Endodermal cell (in vitro differentiated cells): ENCODE measurements around the gene INHA. TPM values are rescaled to one million over a fixed set of nuclear protein-coding genes. Genes with fewer than 3 reads are reported as not detected.
A peak's percentile ranks its signal among the peaks of the same experiment; 100 is the strongest.

Experiments
- DNase-seq: peaks from one replicate; pipeline ENCODE4 v3.0.0-alpha.2; 2017
- H3K27ac ChIP-seq: 2 replicates; pipeline ENCODE4 v1.5.1; 2013; ENCODE audit warnings: mild to moderate bottlenecking, low read depth, low read length, moderate library complexity
- H3K27me3 ChIP-seq: 2 replicates; pipeline ENCODE4 v1.6.1; 2013; ENCODE audit warnings: mild to moderate bottlenecking, low read length, moderate library complexity; ENCODE audit not compliant: insufficient read depth, control insufficient read depth, poor library complexity, severe bottlenecking
- H3K36me3 ChIP-seq: 2 replicates; pipeline ENCODE4 v1.7.0; 2013; ENCODE audit warnings: mild to moderate bottlenecking, low read length, moderate library complexity; ENCODE audit not compliant: control insufficient read depth, insufficient read depth
- H3K4me1 ChIP-seq: one replicate; pipeline ENCODE4 v1.7.0; 2013; ENCODE audit warnings: low read length; ENCODE audit not compliant: control insufficient read depth, insufficient read depth
- H3K4me3 ChIP-seq: 2 replicates; pipeline ENCODE4 v1.5.1; 2013; ENCODE audit warnings: mild to moderate bottlenecking, low read length, moderate library complexity
- H3K9ac ChIP-seq: 2 replicates; pipeline ENCODE4 v1.6.1; 2013; ENCODE audit warnings: mild to moderate bottlenecking, low read length, moderate library complexity; ENCODE audit not compliant: poor library complexity, severe bottlenecking; ENCODE audit errors: extremely low read depth
- H3K9me3 ChIP-seq: 2 replicates; pipeline ENCODE4 v1.6.1; 2013; ENCODE audit warnings: mild to moderate bottlenecking, low read length, moderate library complexity; ENCODE audit not compliant: control insufficient read depth
- H3K27ac Mint-ChIP-seq: 2 replicates; pipeline ENCODE4 v1.8.0; 2020; ENCODE audit warnings: mixed read lengths
- H3K27me3 Mint-ChIP-seq: 2 replicates; pipeline ENCODE4 v1.8.0; 2021; ENCODE audit warnings: mild to moderate bottlenecking, mixed read lengths; ENCODE audit not compliant: insufficient read depth
- H3K36me3 Mint-ChIP-seq: 2 replicates; pipeline ENCODE4 v1.8.0; 2020; ENCODE audit warnings: low read depth, mixed read lengths
- H3K4me1 Mint-ChIP-seq: 2 replicates; pipeline ENCODE4 v1.8.0; 2020; ENCODE audit warnings: mixed read lengths
- H3K4me3 Mint-ChIP-seq: 2 replicates; pipeline ENCODE4 v1.8.0; 2020; ENCODE audit warnings: mild to moderate bottlenecking, moderate library complexity, mixed read lengths
- H3K9me3 Mint-ChIP-seq: 2 replicates; pipeline ENCODE4 v1.8.0; 2020; ENCODE audit warnings: mild to moderate bottlenecking, mixed read lengths
- WGBS, 2 experiments: methylation state at CpG; one replicate each; pipeline versions ENCODE4 v1.1.5 to v1.1.7; 2013; ENCODE audit warnings: missing lambda C conversion rate in 2 of 2, mixed read lengths in 1 of 2; ENCODE audit not compliant: insufficient coverage in 1 of 2, insufficient read length in 1 of 2; 5-methylcytosine and 5-hydroxymethylcytosine counted together
- total RNA-seq, 2 donors: library from RNA; stranded (reverse); fragmentation: NEBNext Ultra II Directional in 1 of 2; extraction: Animal tissue kit (Norgen Biotek cat#: 25700) in 1 of 2; gene quantifications; 2 replicates in 1 of 2; 3 replicates in 1 of 2; pipeline ENCODE4 v1.2.1, GENCODE V29; 2021
- TF ChIP-seq, protein P1 (sequence below): fragments of 200-600 bp; sonication (generic); conservative IDR thresholded peaks from 2 replicates; pipeline ENCODE4 v1.5.0; 2021; ENCODE audit warnings: antibody characterized with exemption, mild to moderate bottlenecking

INHA gene
- total RNA-seq, 2 donors from 2014 or later = 0.48 to 1.5 TPM

DNA sequence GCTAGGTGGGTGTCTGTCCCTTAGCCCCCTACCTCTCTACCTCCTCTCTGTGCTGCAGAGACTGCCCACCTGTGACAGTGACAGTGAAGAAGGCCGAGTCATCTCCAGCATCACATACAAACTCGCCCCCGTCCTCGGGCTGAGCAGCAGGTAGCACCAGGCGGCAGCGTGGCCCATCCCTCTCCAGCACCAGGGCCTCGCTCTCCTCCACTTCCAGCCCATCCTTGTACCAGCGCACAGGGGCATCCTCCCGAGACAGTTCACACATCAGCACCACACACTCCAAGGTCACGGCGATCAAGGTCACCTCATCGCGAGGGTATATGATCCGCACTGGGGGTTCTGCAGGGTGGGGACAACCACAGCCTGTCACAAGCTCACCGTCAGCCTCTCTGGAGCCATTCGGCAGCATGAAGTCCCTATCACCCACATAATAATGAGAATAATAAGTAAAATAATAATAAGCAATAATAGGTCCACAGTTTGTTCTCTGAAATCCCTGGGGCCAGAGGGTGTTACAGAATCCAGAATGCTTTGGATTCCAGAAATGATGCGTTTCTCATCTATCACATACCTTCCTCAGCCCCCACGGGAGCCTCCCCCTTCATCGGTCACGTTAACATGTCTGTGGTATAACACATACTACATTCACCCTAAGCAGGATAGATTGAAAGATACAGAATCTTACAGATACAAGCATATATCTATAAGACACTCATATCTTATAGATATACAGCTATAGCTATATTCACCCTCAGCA, 12.8 kb upstream of the INHA start:
- Histone ChIP-seq H3K9ac (no peak overlapping the region), H3K27ac (no peak overlapping the region), H3K4me3 (no peak overlapping the region), H3K27me3 (no peaks in the 10 kb centered on the region), H3K36me3 (no peaks in the 10 kb centered on the region), H3K4me1 (peaks cover 8% of the 10 kb centered on the region), H3K9me3 (no peaks in the 10 kb centered on the region)
- Mint-ChIP-seq H3K9me3 (no peaks in the 10 kb centered on the region), H3K4me3 (no peak overlapping the region), H3K4me1 (peaks cover 29% of the 10 kb centered on the region), H3K27me3 (peaks cover 5% of the 10 kb centered on the region), H3K27ac (no peak overlapping the region), H3K36me3 (peaks cover 51% of the 10 kb centered on the region)
- no peak for DNase-seq
- TF ChIP-seq, protein P1, sequence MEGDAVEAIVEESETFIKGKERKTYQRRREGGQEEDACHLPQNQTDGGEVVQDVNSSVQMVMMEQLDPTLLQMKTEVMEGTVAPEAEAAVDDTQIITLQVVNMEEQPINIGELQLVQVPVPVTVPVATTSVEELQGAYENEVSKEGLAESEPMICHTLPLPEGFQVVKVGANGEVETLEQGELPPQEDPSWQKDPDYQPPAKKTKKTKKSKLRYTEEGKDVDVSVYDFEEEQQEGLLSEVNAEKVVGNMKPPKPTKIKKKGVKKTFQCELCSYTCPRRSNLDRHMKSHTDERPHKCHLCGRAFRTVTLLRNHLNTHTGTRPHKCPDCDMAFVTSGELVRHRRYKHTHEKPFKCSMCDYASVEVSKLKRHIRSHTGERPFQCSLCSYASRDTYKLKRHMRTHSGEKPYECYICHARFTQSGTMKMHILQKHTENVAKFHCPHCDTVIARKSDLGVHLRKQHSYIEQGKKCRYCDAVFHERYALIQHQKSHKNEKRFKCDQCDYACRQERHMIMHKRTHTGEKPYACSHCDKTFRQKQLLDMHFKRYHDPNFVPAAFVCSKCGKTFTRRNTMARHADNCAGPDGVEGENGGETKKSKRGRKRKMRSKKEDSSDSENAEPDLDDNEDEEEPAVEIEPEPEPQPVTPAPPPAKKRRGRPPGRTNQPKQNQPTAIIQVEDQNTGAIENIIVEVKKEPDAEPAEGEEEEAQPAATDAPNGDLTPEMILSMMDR = no peak
- 93% methylated on average over 3 to 18 of the region's 20 CpGs for WGBS, 2 experiments

- H3K9me3 ChIP-seq = no peaks in the 10 kb centered on the region
- H3K27me3 Mint-ChIP-seq = peaks cover 3% of the 10 kb centered on the region
- no peak for DNase-seq
- 49 to 53% methylated on average over 2 to 7 of the region's 8 CpGs for WGBS, 2 experiments
- TF ChIP-seq, protein P1 = peak; percentile 95
- H3K27me3 ChIP-seq = no peaks in the 10 kb centered on the region
- H3K4me3 Mint-ChIP-seq = no peak overlapping the region
- H3K27ac Mint-ChIP-seq = peak overlapping the region; percentile 79
- H3K9ac ChIP-seq = no peak overlapping the region
- no peak overlapping the region for H3K27ac ChIP-seq
- H3K9me3 Mint-ChIP-seq = no peaks in the 10 kb centered on the region
- peaks cover 8% of the 10 kb centered on the region for H3K4me1 ChIP-seq
- peaks cover 29% of the 10 kb centered on the region for H3K4me1 Mint-ChIP-seq
- H3K36me3 Mint-ChIP-seq = peaks cover 53% of the 10 kb centered on the region
- H3K4me3 ChIP-seq = no peak overlapping the region
- H3K36me3 ChIP-seq = no peaks in the 10 kb centered on the region
Observed at GRCh38 chr2:219560037-219560892, 11.8 kb upstream of the INHA start.

DNA sequence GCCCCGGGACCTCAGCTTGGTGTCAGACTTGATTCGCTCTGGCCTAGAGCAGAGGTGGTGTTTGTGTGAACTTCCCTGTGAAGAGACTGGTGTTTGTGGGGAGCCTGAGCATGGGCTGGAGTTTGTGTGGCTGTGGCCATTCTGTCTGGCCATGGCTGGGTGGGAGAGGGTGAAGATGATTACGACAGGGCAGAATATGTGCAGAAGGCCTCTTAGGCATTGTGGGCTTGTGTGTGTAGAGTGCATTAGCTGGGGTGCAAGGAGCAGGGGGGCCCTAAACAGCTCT, 11.3 kb upstream of the INHA start:
- Histone ChIP-seq H3K9ac (no peak overlapping the region), H3K27ac (no peak overlapping the region), H3K4me1 (peaks cover 8% of the 10 kb centered on the region), H3K27me3 (no peaks in the 10 kb centered on the region), H3K9me3 (no peaks in the 10 kb centered on the region), H3K36me3 (no peaks in the 10 kb centered on the region), H3K4me3 (no peak overlapping the region)
- WGBS, 2 experiments = 81% methylated on average over 3 of the region's 3 CpGs; no CpG with 5 or more reads in 1 of the 2 experiments
- Mint-ChIP-seq H3K4me1 (peaks cover 32% of the 10 kb centered on the region), H3K9me3 (no peaks in the 10 kb centered on the region), H3K4me3 (no peak overlapping the region), H3K27ac (peak overlapping the region; percentile 79), H3K27me3 (peaks cover 3% of the 10 kb centered on the region), H3K36me3 (peaks cover 55% of the 10 kb centered on the region)
- no peak for DNase-seq
- TF ChIP-seq, protein P1 = no peak
